ENCODE results near the gene SDCBP2.

GRCh38 chr20:1360094-1360846 is 31.3 kb upstream of the SDCBP2 start:
- TF ChIP-seq CTCF (IDR thresholded peaks at IDR 0.05) (no peak), ZFX (IDR thresholded peaks at IDR 0.05; ENCODE audit: borderline replicate concordance) (no peak)

Measured in 22Rv1 (cell line).